ENCODE measurements around the gene MTNR1A. TPM values are rescaled to one million over a fixed set of nuclear protein-coding genes. Genes with fewer than 3 reads are reported as not detected.

MTNR1A gene
- polyA plus RNA-seq, 2 of the 4 experiments (the other 2 are of a cell fraction) = 0.17 to 0.47 TPM

- ChIA-PET CTCF (interaction anchor here (0.5 kb wide), 1 partner anchor 103 kb away, joined by 3 read pairs; no protein-coding TSS in a partner anchor), POLR2A (no interaction called here)
- Histone ChIP-seq H3K9me3 (no peaks in the 10 kb centered on the region), H3K27ac (no peak overlapping the region), H3K4me2 (no peak overlapping the region), H3K4me3 (no peak overlapping the region), H3K4me1 (no peaks in the 10 kb centered on the region)
- WGBS (ENCODE audit: missing lambda C conversion rate) = 94% methylated on average over 22 of the region's 23 CpGs
- no peak for DNase-seq (ENCODE audit: low read depth in 1 of 2, low spot score in 1 of 2)
- FAIRE-seq = no peak
- no peak for ATAC-seq
- no peak for TF ChIP-seq HOXA7 (CRISPR knock-in tag; IDR thresholded peaks at IDR 0.05)
- TF ChIP-seq HDAC2 (IDR thresholded peaks at IDR 0.05) = no peak
- no peak for TF ChIP-seq KDM5A (IDR thresholded peaks at IDR 0.05)
- no peak for TF ChIP-seq HOXB5 (CRISPR knock-in tag; IDR thresholded peaks at IDR 0.05)
- no peak for TF ChIP-seq RNF2 (IDR thresholded peaks at IDR 0.05; ENCODE audit: borderline replicate concordance, low read depth)
- TF ChIP-seq MAZ (IDR thresholded peaks at IDR 0.05; ENCODE audit: borderline replicate concordance, low read depth, low read length) = no peak
- TF ChIP-seq PBX3 (IDR thresholded peaks at IDR 0.05) = no peak
- no peak for TF ChIP-seq PHF8 (IDR thresholded peaks at IDR 0.05; ENCODE audit: borderline replicate concordance, low read depth)
- no peak for TF ChIP-seq RFX5 (IDR thresholded peaks at IDR 0.05)
- TF ChIP-seq BCL3 (IDR thresholded peaks at IDR 0.05) = no peak
- TF ChIP-seq ZNF302 (CRISPR knock-in tag; IDR thresholded peaks at IDR 0.05) = no peak
- TF ChIP-seq HES2 (IDR thresholded peaks at IDR 0.05) = no peak
- TF ChIP-seq HOXB13 (CRISPR knock-in tag; IDR thresholded peaks at IDR 0.05; ENCODE audit: low read depth) = no peak
- TF ChIP-seq EP300 (IDR thresholded peaks at IDR 0.05) = no peak
- no peak for TF ChIP-seq NFE2L2 (conservative IDR thresholded peaks at IDR 0.05; ENCODE audit: low read length)
- TF ChIP-seq HEYL (CRISPR knock-in tag; IDR thresholded peaks at IDR 0.05) = no peak
Measured at GRCh38 chr4:186596850-186597390, 41.6 kb upstream of the MTNR1A start.

GRCh38 chr4:186596346-186596745 is 41.0 kb upstream of the MTNR1A start:
- ATAC-seq = no peak
- FAIRE-seq = no peak
- H3K4me1 ChIP-seq = no peaks in the 10 kb centered on the region
- ChIA-PET CTCF (interaction anchor here (1.4 kb wide), 1 partner anchor 9 kb away, joined by 4 read pairs; no protein-coding TSS in a partner anchor), POLR2A (no interaction called here)
- H3K27ac ChIP-seq = no peak overlapping the region
- no peak for DNase-seq (ENCODE audit: low read depth in 1 of 2, low spot score in 1 of 2)
- H3K4me3 ChIP-seq = no peak overlapping the region
- TF ChIP-seq GATA3 (IDR thresholded peaks at IDR 0.05; ENCODE audit: borderline replicate concordance) = no peak
- no peak for TF ChIP-seq NR3C1 (IDR thresholded peaks at IDR 0.05)
- TF ChIP-seq POLR2AphosphoS2 (conservative IDR thresholded peaks at IDR 0.05; ENCODE audit: low read length) = no peak
- TF ChIP-seq USF2 (IDR thresholded peaks at IDR 0.05) = no peak
- 95% methylated on average over 12 of the region's 12 CpGs for WGBS (ENCODE audit: missing lambda C conversion rate)
- H3K9me3 ChIP-seq = no peaks in the 10 kb centered on the region
- H3K4me2 ChIP-seq = no peak overlapping the region

GRCh38 chr4:186593587-186593973 is 38.2 kb upstream of the MTNR1A start:
- H3K4me3 ChIP-seq = no peak overlapping the region
- H3K4me2 ChIP-seq = no peak overlapping the region
- no peak overlapping the region for H3K27ac ChIP-seq
- DNase-seq (ENCODE audit: low read depth in 1 of 2, low spot score in 1 of 2) (no peak), ATAC-seq (no peak), FAIRE-seq (no peak)
- H3K4me1 ChIP-seq = no peaks in the 10 kb centered on the region
- ChIA-PET POLR2A (no interaction called here), CTCF (interaction anchor here (1.0 kb wide), 1 partner anchor 13 kb away, joined by 3 read pairs; no protein-coding TSS in a partner anchor)
- TF ChIP-seq RFX5 (IDR thresholded peaks at IDR 0.05) = no peak
- no peak for TF ChIP-seq EHMT2 (IDR thresholded peaks at IDR 0.05; ENCODE audit: low read depth)
- TF ChIP-seq EHF (CRISPR knock-in tag; IDR thresholded peaks at IDR 0.05) = no peak
- TF ChIP-seq ATOH8 (CRISPR knock-in tag; IDR thresholded peaks at IDR 0.05; ENCODE audit: low read depth) = no peak
- TF ChIP-seq TP53 (CRISPR knock-in tag; IDR thresholded peaks at IDR 0.05) = no peak
- no peak for TF ChIP-seq CBX8 (IDR thresholded peaks at IDR 0.05)
- no peak for TF ChIP-seq HOXB5 (CRISPR knock-in tag; IDR thresholded peaks at IDR 0.05)
- no peak for TF ChIP-seq RNF2 (IDR thresholded peaks at IDR 0.05; ENCODE audit: borderline replicate concordance, low read depth)
- no peak for TF ChIP-seq HES2 (IDR thresholded peaks at IDR 0.05)
- TF ChIP-seq FOSL2 (IDR thresholded peaks at IDR 0.05) = no peak
- no peak for TF ChIP-seq FOSL2 (CRISPR knock-in tag; IDR thresholded peaks at IDR 0.05)
- no peak for TF ChIP-seq HEYL (CRISPR knock-in tag; IDR thresholded peaks at IDR 0.05)
- no peak for TF ChIP-seq RCOR1 (IDR thresholded peaks at IDR 0.05; ENCODE audit: low read depth, low read length)
- TF ChIP-seq MYC (IDR thresholded peaks at IDR 0.05; ENCODE audit: borderline replicate concordance, low read length) = no peak
- TF ChIP-seq PHF8 (IDR thresholded peaks at IDR 0.05; ENCODE audit: borderline replicate concordance, low read depth) = no peak
- no peaks in the 10 kb centered on the region for H3K9me3 ChIP-seq
- WGBS (ENCODE audit: missing lambda C conversion rate) = 87% methylated on average over 7 of the region's 7 CpGs

Data from A549 (cell line).